Choroid plexus epithelial cell (primary cell): ENCODE results near the gene CAMK1G.
A peak's percentile ranks its signal among the peaks of the same experiment; 100 is the strongest.

ENCODE experiments used
- DNase-seq: peaks from one replicate; pipeline ENCODE4 v3.0.0-alpha.2; 2010; ENCODE audit warnings: low read depth
- H3K4me3 ChIP-seq: 2 replicates; pipeline ENCODE4 v1.5.1; 2011; ENCODE audit warnings: low read depth, mild to moderate bottlenecking, control low read depth, low read length, moderate library complexity
- CTCF ChIP-seq: conservative IDR thresholded peaks from 2 replicates; pipeline ENCODE4 v1.5.1; 2011; ENCODE audit warnings: low read depth, mild to moderate bottlenecking, control low read depth, inconsistent platforms, low read length, moderate library complexity

Gene CAMK1G

GRCh38 chr1:209576392-209577197 is 6.9 kb upstream of the CAMK1G start:
- no peak overlapping the region for H3K4me3 ChIP-seq
- peak; percentile 70 for DNase-seq
- TF ChIP-seq CTCF = peak; percentile 98

- TF ChIP-seq CTCF = no peak
- H3K4me3 ChIP-seq = no peak overlapping the region
- no peak for DNase-seq
Observed at GRCh38 chr1:209577346-209577745, 6.2 kb upstream of the CAMK1G start.

GRCh38 chr1:209580577-209580976 is 2.9 kb upstream of the CAMK1G start:
- no peak for TF ChIP-seq CTCF
- no peak for DNase-seq
- H3K4me3 ChIP-seq = no peak overlapping the region

GRCh38 chr1:209584231-209584672 is 738 bp downstream of the CAMK1G start:
- DNase-seq = no peak
- H3K4me3 ChIP-seq = peak overlapping the region; percentile 38
- no peak for TF ChIP-seq CTCF

- DNase-seq = no peak
- no peak for TF ChIP-seq CTCF
- H3K4me3 ChIP-seq = no peak overlapping the region
Observed at GRCh38 chr1:209585197-209585596, 1.7 kb downstream of the CAMK1G start.

- H3K4me3 ChIP-seq = no peak overlapping the region
- no peak for TF ChIP-seq CTCF
- DNase-seq = peak; percentile 37
Observed at GRCh38 chr1:209585672-209586071, 2.2 kb downstream of the CAMK1G start.

GRCh38 chr1:209586221-209586740 is 2.8 kb downstream of the CAMK1G start:
- DNase-seq = no peak
- no peak for TF ChIP-seq CTCF
- no peak overlapping the region for H3K4me3 ChIP-seq
